ENCODE results near the gene KRTAP7-1. TPM values are rescaled to one million over a fixed set of nuclear protein-coding genes. Genes with fewer than 3 reads are reported as not detected.

The KRTAP7-1 gene
- total and polyA plus RNA-seq, 9 of the 15 experiments (the other 6 are each of a cell fraction or from before 2014, with no cell fraction given): not detected

DNA sequence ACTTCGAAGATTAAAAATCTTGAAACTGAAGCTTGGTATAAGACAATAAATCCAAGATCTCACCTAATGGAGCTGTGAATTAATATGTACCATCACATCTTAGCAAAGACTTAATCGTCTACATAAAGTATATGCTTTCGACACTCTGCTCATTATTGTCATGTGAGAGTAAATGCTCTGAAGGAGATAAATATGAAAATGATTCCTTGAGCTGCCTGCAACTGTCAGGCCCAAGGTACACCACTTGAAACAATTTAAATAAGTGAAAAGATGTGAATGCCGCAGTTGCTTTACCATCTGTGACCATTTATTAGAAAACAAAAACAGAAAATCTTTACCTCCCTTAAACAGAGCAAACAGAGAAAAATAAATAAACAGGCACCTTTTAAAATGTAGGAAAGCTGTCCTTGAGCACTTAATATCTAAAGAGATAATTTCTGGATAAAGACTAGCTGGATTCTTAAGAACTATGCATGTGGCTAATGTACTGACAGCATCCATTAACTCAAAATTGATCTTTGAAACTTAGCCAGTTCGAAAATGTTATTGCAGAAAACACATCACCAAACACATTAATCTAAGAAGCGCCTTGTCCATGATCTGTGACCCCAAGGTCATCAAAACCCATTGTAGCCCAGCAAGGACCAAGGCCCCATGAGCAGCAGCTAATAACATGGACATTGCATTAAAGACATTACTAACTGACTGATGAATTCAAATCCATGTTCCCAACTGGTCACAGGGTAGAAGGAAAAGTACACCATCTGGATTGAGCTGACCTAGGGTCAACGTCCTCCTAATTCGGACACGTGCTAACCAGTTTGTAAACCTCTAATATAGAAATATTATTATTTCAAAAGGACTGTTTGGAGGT, 18.3 kb upstream of the KRTAP7-1 start:
- no TSS peak for BruUV-seq (replicated peaks)
- no peak overlapping the region for H3K27ac ChIP-seq (ENCODE audit: extremely low read depth, low read depth, low read length)
- FAIRE-seq (no peak), DNase-seq (ENCODE audit: extremely low read depth in 1 of 4, low spot score in 3 of 4) (no peak), ATAC-seq (no peak)
- no peak overlapping the region for H3K4me2 ChIP-seq (ENCODE audit: insufficient read depth, low read length)
- under 1% methylated on average over 9 of the region's 9 CpGs for WGBS (ENCODE audit: insufficient coverage, low coverage, missing lambda C conversion rate)
- H3K9ac ChIP-seq (ENCODE audit: insufficient read depth in 1 of 2, low read depth in 2 of 2, low read length in 2 of 2): no peak overlapping the region
- ChIA-PET POLR2A (no interaction called here), CTCF (ENCODE audit: low intra/inter-chr PET ratio) (no interaction called here)
- intact Hi-C loops (cut with micrococcal nuclease): no loop called here
- H3K27me3 ChIP-seq (ENCODE audit: control insufficient read depth in 2 of 2, insufficient read depth in 2 of 2, low read length in 2 of 2): no peaks in the 10 kb centered on the region
- no peaks in the 10 kb centered on the region for H3K4me1 ChIP-seq (replicated peaks in 1 of 2; ENCODE audit: control insufficient read depth in 2 of 2, insufficient read depth in 2 of 2, low read length in 2 of 2)
- no peak overlapping the region for H3K4me3 ChIP-seq
- H3K36me3 ChIP-seq (ENCODE audit: control insufficient read depth, insufficient read depth, low read length): no peaks in the 10 kb centered on the region
- TF ChIP-seq ILK (tag; IDR thresholded peaks at IDR 0.05; ENCODE audit: borderline replicate concordance, low read depth) (no peak), GATAD2A (IDR thresholded peaks at IDR 0.05) (no peak)
- no peak overlapping the region for H2AFZ ChIP-seq (ENCODE audit: low read depth, low read length)
- in situ Hi-C loops (cut with MboI): no loop called here
- no peaks in the 10 kb centered on the region for H3K79me2 ChIP-seq (ENCODE audit: control insufficient read depth, insufficient read depth, low read length)
- H4K20me1 ChIP-seq (replicated peaks; ENCODE audit: control insufficient read depth, insufficient read depth, low read length): no peaks in the 10 kb centered on the region
- H3K9me3 ChIP-seq (replicated peaks; ENCODE audit: control insufficient read depth, insufficient read depth, low read depth, low read length): no peaks in the 10 kb centered on the region
- no peaks in the 10 kb centered on the region for H3K9me1 ChIP-seq (ENCODE audit: control insufficient read depth, insufficient read depth, low read length)

DNA sequence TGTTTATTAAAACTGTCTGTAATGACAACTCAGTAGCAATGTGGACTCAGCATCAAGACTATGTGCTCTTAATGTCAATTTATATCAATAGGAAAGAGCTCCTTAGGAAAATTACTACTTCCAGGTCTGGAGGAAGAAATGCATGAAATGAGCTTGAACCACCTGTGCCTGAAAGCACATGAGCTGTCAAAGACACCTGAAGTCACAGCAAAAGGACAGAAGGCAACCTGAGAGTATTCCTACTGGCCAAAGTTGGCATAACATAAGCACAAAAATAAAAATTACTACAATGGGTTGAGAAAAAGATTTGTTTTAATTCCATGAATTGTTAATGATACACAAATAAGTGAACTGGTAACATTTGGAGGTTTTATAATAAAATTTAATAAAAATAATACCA, 13.4 kb upstream of the KRTAP7-1 start:
- no peak overlapping the region for H3K9ac ChIP-seq (ENCODE audit: insufficient read depth in 1 of 2, low read depth in 2 of 2, low read length in 2 of 2)
- no peaks in the 10 kb centered on the region for H3K9me3 ChIP-seq (replicated peaks; ENCODE audit: control insufficient read depth, insufficient read depth, low read depth, low read length)
- no peak overlapping the region for H3K4me3 ChIP-seq
- H3K79me2 ChIP-seq (ENCODE audit: control insufficient read depth, insufficient read depth, low read length): no peaks in the 10 kb centered on the region
- BruUV-seq (replicated peaks): no TSS peak
- H2AFZ ChIP-seq (ENCODE audit: low read depth, low read length): no peak overlapping the region
- POLR2A ChIA-PET: no interaction called here
- H3K4me1 ChIP-seq (replicated peaks in 1 of 2; ENCODE audit: control insufficient read depth in 2 of 2, insufficient read depth in 2 of 2, low read length in 2 of 2): no peaks in the 10 kb centered on the region
- DNase-seq (ENCODE audit: extremely low read depth in 1 of 4, low spot score in 3 of 4) (no peak), ATAC-seq (no peak), FAIRE-seq (no peak)
- no peaks in the 10 kb centered on the region for H3K36me3 ChIP-seq (ENCODE audit: control insufficient read depth, insufficient read depth, low read length)
- H3K27ac ChIP-seq (ENCODE audit: extremely low read depth, low read depth, low read length): no peak overlapping the region
- CTCF ChIA-PET (ENCODE audit: low intra/inter-chr PET ratio): no interaction called here
- no peaks in the 10 kb centered on the region for H4K20me1 ChIP-seq (replicated peaks; ENCODE audit: control insufficient read depth, insufficient read depth, low read length)
- H3K27me3 ChIP-seq (ENCODE audit: control insufficient read depth in 2 of 2, insufficient read depth in 2 of 2, low read length in 2 of 2): no peaks in the 10 kb centered on the region
- TF ChIP-seq ZNF507 (tag; conservative IDR thresholded peaks at IDR 0.05) (no peak), U2AF2 (optimal IDR thresholded peaks at IDR 0.05; ENCODE audit: low read depth, low read length) (no peak), PURB (CRISPR knock-in tag; IDR thresholded peaks at IDR 0.05; ENCODE audit: low read depth) (no peak), EHMT2 (IDR thresholded peaks at IDR 0.05) (no peak), ARID2 (IDR thresholded peaks at IDR 0.05) (no peak), MEIS2 (IDR thresholded peaks at IDR 0.05; ENCODE audit: partially characterized antibody) (no peak), U2AF1 (optimal IDR thresholded peaks at IDR 0.05; ENCODE audit: low read depth, low read length) (no peak), TRIM28 (IDR thresholded peaks at IDR 0.05) (no peak), SNRNP70 (optimal IDR thresholded peaks at IDR 0.05; ENCODE audit: low read depth, low read length) (no peak), IFI16 (CRISPR knock-in tag; IDR thresholded peaks at IDR 0.05) (no peak)
- no peak overlapping the region for H3K4me2 ChIP-seq (ENCODE audit: insufficient read depth, low read length)
- H3K9me1 ChIP-seq (ENCODE audit: control insufficient read depth, insufficient read depth, low read length): no peaks in the 10 kb centered on the region
- intact Hi-C loops (cut with micrococcal nuclease): no loop called here
- in situ Hi-C loops (cut with MboI): no loop called here

Measured in K562 (cell line).